ENCODE measurements around the gene RCAN1.
A peak's percentile ranks its signal among the peaks of the same experiment; 100 is the strongest.

RCAN1 gene

GRCh38 chr21:34536311-34536710 lies 78.6 kb downstream of the RCAN1 start:
- no peak for DNase-seq

- DNase-seq, result no peak
Measured at GRCh38 chr21:34535886-34536285, 79.0 kb downstream of the RCAN1 start.

- peak; percentile 86 for DNase-seq
Measured at GRCh38 chr21:34534522-34534921, 80.4 kb downstream of the RCAN1 start.

GRCh38 chr21:34533938-34534337 lies 81.0 kb downstream of the RCAN1 start:
- DNase-seq, result no peak

GRCh38 chr21:34531399-34531798 lies 83.5 kb downstream of the RCAN1 start:
- no peak for DNase-seq

- DNase-seq, result no peak
Measured at GRCh38 chr21:34530261-34530660, 84.7 kb downstream of the RCAN1 start.

GRCh38 chr21:34528131-34528561 lies 86.8 kb downstream of the RCAN1 start:
- no peak for DNase-seq

- DNase-seq, result peak; percentile 44
Measured at GRCh38 chr21:34526618-34527290, 88.2 kb downstream of the RCAN1 start.

- DNase-seq, result no peak
Measured at GRCh38 chr21:34526241-34526617, 88.7 kb downstream of the RCAN1 start.

GRCh38 chr21:34524646-34525601 lies 90.0 kb downstream of the RCAN1 start:
- DNase-seq, result peak; percentile 28

GRCh38 chr21:34523019-34523555 lies 91.8 kb downstream of the RCAN1 start:
- DNase-seq, result peak; percentile 25

- DNase-seq, result peak; percentile 51
Measured at GRCh38 chr21:34522284-34522683, 92.6 kb downstream of the RCAN1 start.

GRCh38 chr21:34521561-34521960 lies 93.4 kb downstream of the RCAN1 start:
- DNase-seq, result no peak

- no peak for DNase-seq
Measured at GRCh38 chr21:34520764-34521508, 94.0 kb downstream of the RCAN1 start.

GRCh38 chr21:34520281-34520680 lies 94.6 kb downstream of the RCAN1 start:
- no peak for DNase-seq

- no peak for DNase-seq
Measured at GRCh38 chr21:34519694-34520093, 95.2 kb downstream of the RCAN1 start.

GRCh38 chr21:34519016-34519415 lies 95.9 kb downstream of the RCAN1 start:
- peak; percentile 58 for DNase-seq

GRCh38 chr21:34518301-34518700 lies 96.6 kb downstream of the RCAN1 start:
- no peak for DNase-seq

- peak; percentile 63 for DNase-seq
Measured at GRCh38 chr21:34517491-34518245, 97.2 kb downstream of the RCAN1 start.

- DNase-seq, result no peak
Measured at GRCh38 chr21:34517039-34517438, 97.9 kb downstream of the RCAN1 start.

GRCh38 chr21:34514576-34515115 lies 100.3 kb downstream of the RCAN1 start:
- DNase-seq, result no peak

- DNase-seq, result peak; percentile 29
Measured at GRCh38 chr21:34513129-34513675, 101.7 kb downstream of the RCAN1 start.

Data from NK-92 treated with Interleukin-12 subunit alpha and Interleukin-12 subunit beta, amount 100 ng/mL, for 24 hours (cell line).